Measurements from ENCODE around the gene DNAJC1.
"Not testable (repeated sequence)": the region's sequence is repeated elsewhere in the genome, so short reads cannot be mapped to it uniquely, and the experiment has no call there.

Gene DNAJC1

DNA sequence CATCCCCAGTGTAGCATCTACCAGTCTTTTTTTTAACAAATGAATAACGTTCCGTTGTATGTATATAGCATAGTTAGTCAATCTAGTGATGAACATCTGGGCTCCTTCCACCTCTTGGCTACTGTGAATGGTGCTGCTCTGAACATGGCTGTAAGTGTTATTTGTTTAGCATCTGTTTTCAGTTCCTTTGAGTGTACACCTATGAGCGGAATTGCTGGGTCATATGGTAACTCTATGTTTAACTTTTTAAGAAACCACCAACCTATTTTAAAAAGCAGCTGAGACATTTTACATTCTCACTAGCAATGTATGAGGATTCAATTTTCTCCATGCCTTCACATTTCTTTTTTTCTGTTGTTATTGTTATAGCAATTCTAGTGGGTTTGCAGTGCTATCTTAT, 178.2 kb downstream of the DNAJC1 start:
- no peak for DNase-seq (ENCODE audit: low spot score)

DNA sequence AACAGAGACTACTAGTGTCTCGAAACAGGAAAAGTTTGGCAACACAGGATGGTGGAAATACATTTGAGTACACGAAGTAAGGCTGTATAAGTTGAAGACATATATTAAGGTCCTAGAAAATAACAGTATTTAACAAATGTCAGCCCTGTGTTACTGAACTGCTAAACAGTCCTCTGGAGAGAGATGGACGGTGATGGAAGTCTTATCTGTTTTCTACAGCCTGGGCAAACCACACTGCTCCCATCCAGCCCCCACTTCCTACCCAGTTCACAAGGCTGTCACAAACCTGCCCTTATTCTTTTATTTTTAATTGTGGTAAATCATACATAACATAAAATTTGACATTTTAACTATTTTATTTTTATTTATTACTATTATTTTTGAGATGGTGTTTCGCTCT, 179.1 kb downstream of the DNAJC1 start:
- DNase-seq (ENCODE audit: low spot score), result no peak

DNA sequence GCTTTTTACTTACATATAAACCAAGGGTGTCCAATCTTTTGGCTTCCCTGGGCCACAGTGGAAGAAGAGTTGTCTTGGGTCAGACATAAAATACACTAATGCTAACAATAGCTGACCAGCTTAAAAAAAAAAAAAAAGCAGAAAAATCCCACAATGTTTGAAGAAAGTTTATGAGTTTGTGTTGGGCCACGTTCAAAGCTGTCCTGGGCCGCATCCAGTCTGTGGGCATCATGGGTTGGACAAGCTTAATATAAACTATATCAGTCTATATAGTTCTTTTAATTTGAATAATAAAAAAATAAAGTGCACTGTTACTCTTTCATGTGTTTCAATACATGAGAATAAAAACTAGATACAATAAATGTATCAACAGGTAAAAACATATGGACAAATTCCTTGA, 179.9 kb downstream of the DNAJC1 start:
- DNase-seq (ENCODE audit: low spot score), result no peak

DNA sequence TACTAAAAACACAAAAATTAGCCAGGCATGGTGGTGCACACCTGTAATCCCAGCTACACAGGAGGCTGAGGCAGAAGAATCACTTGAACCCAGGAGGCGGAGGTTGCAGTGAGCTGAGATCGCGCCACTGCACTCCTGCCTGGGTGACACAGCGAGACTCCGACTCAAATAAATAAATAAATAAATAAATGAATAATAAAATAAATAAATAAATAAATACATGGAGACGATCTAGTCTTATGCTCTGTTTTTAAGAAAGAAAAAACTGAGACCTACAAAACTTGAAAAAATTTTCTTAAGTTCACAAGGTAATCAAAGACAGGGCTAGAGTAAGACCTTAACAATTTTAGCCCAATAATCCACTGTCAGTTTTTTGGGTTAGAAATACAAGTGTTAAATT, 181.3 kb downstream of the DNAJC1 start:
- not testable (repeated sequence) for DNase-seq (ENCODE audit: low spot score)

DNA sequence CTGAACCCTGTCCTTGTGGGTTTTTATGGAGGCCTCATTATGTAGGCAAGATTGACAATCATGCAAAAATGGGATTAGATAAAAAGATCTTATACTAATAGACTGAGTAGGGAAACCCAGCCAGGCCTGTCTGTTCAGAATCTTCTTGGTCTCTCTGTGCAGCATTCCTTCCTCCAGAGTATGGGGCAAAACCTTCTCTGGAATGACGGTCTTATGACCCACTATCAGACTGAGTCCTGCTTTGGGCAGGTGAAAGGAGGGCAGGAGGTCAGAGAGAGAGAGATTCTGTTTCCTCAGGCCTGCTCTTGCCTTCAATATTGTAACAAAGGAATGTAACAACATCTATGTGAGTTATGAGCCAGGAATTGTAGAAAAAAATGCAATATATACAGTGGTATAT, 182.6 kb downstream of the DNAJC1 start:
- no peak for DNase-seq (ENCODE audit: low spot score)

DNA sequence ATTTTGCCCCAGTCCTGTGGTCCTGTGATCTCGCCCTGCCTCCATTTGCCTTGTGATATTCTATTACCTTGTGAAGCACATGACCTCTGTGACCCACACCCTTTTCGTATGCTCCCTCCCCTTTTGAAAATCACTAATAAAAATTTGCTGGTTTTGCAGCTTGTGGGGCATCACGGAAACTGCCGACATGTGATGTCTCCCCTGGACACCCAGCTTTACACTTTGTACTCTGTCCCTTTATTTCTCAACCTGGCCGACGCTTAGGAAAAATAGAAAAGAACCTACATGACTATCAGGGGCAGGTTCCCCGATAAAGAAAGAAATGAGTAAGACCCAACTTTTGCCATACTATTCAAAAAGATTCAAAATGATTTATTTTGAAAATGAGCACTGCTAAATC, 185.1 kb downstream of the DNAJC1 start:
- DNase-seq (ENCODE audit: low spot score), result not testable (repeated sequence)

DNA sequence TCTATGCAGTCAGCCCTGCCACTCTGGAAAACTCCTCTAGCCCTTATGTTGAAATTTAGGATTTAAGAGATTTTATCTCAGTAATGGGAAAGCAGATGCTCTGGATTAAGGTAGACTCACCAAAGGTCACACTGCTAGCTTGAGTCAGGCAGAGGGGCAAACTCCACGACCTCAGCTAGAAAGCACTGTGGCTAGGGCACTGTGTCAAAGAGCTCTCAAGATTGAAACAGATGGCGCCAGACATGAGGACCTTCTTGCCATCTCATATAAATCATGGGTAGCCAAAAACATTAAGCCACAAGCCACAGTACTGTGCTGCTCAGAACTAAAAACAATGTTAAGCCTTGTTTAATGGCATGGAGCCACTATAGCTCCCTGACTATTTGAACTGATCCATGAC, 188.7 kb downstream of the DNAJC1 start:
- DNase-seq (ENCODE audit: low spot score), result no peak

DNA sequence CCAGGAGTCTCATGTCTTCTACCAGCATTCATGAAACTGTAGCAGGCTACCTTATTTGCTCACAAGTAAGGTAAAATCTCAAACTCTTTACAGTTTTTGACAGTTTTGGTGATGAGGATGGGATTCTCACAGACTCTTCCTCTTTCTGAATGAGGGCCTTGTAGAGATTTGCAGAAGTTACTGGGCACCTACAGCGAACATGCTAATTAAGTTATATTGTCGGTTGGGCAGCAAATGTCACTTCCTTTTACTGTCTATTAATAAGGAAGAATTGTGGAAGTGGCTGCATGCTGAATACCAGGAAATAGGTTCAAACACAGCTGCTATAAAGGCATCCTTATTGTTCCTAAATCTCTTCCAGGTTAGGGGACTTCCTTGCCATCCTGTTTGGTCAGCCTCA, 189.6 kb downstream of the DNAJC1 start:
- DNase-seq (ENCODE audit: low spot score), result no peak

DNA sequence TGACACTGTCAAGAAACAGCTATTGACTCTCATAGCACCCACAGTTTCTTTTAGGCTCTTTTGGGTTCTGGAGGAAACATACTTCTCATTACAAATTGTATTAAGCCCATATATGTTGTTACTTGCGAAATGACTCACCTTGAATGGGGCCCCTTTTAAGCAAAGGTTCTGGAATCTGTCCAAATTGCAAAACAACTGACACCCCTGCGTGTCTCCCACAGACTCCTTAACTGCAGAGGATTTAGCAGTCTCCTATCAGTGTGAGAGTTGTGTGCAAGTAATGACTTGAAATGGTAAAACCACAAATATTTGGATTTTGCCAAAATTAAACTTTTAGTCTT, 192.3 kb downstream of the DNAJC1 start:
- DNase-seq (ENCODE audit: low spot score), result no peak

DNA sequence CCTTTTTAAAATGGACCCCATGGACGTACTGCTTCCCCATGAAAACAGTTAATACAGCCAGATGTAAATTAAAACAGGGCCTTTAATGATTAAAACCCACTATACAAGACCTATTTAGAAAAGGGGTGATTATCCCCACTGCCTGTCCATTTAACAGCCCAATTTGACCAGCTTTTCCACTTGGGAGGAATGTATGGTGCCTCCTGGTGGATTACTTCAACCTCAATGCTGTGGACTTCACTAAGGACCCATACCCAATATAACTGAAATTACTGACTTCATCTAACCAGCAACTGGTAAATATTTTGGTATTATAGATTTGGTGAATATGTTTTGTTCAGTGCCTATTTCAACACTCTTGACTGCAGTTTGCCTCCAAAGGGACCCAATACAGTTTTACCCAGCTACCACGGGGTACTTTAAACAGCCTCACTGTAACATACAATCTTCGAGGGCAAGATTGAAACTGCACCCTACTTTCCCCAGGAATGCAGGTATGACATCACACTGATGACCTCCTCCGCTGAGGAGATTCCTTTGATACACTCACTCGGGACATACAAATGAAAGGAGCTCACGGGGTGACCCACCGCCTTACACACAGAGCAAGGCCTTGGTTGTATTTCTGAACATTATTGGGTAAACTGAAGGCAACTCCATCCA, 192.8 kb downstream of the DNAJC1 start:
- no peak for DNase-seq (ENCODE audit: low spot score)

DNA sequence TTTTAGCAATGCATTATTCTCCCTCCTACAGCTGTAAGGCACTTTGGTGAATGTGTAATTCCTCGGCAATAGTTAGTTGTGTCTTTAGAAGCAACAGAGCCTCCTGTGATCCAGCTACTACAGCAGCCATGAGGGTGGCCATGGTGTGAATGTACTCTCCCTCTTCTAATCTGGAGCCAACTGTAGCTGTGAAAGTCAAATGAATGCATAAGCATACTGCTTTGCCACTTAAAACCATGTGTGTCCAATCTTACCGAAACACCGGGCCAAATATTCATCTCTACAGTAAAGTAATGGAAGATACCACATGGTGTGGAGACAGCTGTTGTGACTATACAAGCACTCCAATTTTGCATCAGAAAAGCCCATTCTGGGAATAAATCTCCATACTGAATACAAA, 195.0 kb downstream of the DNAJC1 start:
- no peak for DNase-seq (ENCODE audit: low spot score)

DNA sequence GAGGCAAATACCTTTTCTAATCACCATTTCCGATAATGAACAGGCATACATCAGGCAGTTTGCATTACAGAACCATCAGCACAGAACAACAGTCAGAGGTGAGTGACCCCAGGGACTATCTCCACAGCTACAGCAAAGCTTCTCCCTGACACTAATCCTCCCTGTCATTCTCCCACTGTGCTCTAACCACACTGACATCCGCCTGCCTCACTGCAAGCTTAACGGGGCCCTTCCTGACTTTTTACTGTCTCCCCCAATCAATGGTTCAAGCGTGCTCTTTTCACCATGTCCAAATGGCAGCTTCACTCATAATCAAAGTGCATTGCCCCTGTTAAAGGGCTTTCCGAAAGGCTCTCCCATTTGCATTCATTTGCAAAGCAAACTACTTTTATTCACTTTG, 196.3 kb downstream of the DNAJC1 start:
- no peak for DNase-seq (ENCODE audit: low spot score)

DNA sequence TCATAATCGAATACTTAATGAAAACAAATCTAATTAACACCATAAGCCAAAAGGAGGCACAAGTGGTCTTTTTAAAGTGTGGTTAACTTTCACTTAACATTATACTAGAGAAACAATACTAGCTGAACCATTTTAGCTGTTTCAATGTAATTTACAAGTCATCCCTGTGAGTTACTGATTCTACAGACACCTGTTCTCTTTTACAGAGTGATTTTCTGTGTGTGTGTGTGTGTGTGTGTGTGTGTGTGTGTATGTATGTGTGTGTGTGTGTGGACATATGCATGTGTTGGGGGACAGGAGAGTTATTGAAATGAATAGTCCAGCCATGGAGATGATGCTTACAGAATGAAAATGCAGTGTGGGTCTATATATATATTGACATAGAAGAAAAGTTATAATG, 200.2 kb downstream of the DNAJC1 start:
- no peak for DNase-seq (ENCODE audit: low spot score)

DNA sequence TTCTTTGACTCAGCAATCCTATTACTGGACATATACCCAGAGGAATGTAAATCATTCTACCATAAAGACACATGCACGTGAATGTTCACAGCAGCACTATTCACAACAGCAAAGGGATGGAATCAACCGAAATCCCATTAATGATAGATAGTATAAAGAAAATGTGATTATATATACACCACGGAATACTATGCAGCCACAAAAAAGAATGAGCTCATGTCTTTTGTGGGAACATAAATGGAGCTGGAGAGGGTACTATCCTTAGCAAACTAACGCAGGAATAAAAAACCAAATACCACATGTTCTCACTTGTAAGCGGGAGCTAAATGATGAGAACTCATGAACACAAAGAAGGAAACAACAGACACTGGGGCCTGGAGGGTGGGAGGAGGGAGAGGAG, 201.9 kb downstream of the DNAJC1 start:
- DNase-seq (ENCODE audit: low spot score), result no peak

DNA sequence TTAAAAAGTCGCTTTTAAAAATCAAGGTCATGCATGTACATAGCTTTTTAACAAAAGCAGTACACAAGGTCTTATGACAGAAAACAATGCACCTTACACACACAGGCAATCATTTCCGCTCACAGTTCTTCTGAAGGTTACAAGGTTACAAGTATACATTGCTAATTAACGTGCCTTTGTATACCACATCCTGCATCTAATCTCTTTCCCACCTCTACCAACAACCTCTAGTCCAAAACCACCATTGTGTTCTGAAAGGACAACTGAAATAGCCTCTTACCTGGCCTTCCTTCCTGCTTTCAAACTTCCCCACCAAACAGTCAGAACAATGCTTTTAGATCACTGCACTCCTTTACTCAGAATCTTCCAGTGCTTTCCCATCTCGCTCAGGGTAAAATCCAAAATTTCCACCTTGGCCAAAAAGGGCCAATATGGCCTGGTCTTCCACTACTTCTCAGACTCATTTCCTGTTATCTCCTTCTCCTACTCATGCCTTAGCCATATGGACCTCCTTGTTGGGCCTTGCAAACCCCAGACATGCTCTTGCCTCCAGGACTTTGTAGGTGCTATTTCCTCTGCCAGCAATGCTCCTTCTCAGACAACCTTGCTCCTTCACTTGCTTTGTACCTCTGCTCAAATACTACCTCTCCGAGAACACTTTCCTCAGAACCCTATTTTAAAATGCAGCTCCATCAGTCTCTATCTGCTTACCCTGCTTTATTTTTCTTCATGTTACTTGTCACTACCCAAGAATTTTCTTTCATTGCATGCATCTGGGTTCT, 205.4 kb downstream of the DNAJC1 start:
- peak; percentile 36 for DNase-seq (ENCODE audit: low spot score)

DNA sequence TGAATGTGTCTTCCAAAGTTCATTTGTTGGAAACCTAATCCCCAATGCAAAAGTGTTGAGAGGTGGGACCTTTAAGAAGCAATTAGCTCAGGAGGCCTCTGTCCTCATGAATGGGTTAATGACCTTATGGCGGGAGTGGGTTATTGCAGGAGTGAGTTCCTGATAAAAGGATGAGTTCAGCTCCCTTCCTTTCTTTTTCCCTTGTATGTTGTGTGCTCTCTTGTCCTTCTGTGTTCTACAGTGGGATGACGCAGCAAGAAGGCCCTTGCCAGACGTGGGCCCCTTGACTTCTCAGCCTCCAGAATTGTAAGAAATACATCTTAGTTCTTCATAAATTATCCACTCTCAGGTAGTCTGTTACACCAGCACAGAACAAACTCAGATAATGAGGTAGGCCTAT, 206.0 kb downstream of the DNAJC1 start:
- DNase-seq (ENCODE audit: low spot score), result no peak

DNA sequence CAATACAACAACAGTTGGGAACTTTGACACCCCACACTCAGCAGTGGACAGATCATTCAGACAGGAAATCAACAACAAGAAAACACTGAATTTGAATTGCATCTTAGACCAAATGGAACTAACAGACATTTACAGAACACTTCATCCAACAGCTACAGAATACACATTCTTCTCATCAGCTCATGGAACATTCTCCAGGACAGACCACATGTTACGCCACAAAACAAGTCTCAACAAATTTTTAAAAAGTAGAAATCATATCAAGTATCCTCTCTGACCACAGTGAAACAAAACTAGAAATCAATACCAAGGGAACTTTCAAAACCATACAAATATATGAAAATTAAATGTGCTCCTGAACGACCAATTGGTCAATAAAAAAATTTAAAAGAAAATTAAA, 212.3 kb downstream of the DNAJC1 start:
- DNase-seq (ENCODE audit: low spot score), result no peak

DNA sequence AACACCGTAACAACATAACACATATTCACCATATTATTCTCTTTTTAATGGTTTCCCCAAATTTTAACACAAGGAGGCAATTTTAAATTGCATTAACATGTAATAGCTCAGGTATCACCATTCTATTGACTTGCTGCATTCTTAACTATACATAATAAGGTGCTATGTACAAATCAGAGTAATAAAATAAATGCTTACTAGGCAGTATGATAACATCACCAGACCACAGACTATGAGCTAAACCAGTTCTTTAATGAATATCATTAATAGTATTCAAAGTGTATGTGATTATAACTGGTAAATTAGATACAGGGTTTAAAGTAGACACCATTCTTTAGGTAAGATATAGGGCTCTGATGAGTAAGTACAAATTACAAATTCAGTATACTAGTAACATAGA, 226.6 kb downstream of the DNAJC1 start:
- no peak for DNase-seq (ENCODE audit: low spot score)

DNA sequence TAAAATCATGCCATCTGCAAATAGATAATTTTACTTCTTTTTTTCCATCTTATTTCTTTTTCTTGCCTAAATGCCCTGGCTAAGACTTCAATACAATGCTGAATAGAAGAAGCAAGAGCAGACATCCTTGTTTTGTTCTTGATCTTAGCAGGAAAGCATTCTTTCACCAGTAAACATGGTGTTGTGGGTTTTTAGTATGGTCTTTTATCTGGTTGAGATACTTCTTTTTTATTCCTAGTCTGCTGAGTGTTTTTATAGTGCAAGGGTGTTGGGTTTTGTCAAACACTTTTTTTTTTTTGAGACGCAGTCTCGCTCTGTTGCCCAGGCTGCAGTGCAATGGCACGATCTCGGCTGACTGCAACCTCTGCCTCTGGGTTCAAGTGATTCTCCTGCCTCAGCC, 232.3 kb downstream of the DNAJC1 start:
- no peak for DNase-seq (ENCODE audit: low spot score)

DNA sequence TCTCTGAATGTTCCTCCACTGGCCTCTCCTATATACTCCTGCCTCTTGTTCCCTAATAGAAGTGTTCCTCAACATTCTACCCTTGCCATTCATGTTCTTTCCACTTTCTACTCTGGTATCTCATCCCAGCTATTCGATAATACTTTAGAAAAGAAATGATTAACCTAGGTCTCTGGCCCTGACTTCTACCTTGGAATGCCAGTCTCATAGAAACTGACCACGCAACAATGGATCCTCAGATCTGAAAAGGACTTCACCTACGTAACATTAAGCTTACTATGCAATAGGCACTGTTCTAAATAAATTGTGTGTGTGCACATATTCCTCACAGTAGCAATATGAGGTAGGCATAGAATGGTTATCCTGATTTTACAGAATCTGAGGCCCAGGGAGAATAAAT, 234.5 kb downstream of the DNAJC1 start:
- no peak for DNase-seq (ENCODE audit: low spot score)

DNA sequence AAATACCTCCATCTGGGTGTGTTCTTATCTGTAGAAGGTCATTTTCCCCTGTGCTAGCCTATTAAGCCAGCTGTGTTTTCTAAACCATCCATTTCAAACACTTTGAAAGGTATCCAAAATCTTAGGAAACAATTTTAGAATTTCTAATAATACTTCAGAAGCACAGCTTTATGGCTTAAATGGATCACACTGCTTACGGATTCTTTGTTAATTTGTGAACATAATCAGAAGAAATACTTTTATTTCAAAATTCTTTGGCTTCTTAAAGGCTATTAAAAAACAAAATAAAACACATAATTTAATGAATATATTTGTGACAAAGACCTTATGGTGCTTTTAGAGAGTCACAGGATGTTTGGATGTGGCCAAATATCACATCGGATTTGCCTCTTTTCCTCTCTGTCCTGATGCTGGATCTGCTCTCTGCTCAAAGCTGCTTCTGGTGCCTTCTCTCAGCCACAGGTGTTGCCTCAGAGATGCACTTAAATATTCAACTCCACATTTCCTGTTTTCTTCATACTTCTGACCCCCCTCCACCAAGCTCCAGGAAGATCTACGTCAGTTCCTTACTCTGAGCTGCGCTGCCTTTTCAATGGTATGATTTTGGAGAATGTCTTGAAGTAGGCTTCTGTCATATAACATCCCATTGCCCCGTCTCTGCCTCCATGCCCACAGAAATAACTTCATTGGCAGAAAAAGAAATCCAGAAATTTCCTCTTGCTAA, 238.9 kb downstream of the DNAJC1 start:
- DNase-seq (ENCODE audit: low spot score), result peak; percentile 54

DNA sequence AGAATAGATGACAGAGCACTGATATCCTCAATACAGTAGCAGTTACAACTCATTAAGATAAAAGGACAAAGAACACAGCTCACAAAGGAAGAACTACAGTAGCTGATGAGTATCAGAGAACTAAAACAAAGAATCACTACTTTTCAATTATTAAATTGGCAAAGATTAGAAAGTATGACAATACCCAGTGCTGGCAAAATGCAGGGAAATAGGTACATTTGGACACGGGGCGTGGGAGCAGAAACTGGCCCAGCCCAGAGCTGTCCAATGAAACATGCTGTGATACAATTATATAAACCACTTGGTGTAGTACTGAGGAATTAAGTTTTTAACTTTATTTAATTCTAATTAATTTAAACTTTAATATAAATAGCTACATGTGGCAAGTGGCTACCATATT, 243.2 kb downstream of the DNAJC1 start:
- no peak for DNase-seq (ENCODE audit: low spot score)

DNA sequence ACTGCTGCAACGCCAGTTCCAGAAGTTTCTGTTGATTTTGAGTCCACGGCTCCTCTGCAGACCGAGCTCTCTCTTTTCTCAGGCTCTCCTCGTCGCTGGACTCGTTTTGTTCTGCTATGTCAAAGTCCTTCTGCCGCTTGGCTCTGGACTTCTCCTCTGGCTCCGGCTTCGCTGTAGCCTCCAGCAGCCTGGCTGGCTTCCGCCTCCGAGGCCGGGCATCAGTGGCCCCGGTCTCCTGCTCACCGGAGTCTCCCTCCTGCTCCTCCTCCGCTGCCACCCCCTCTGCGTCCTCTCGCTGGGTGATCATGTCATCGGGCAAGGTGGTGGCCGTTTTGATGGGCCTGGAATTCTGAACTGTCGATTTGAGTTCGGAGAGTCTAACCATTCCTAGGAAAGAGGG, 244.3 kb downstream of the DNAJC1 start:
- DNase-seq (ENCODE audit: low spot score), result no peak
